ENCODE measurements around the gene DPP6. TPM values are rescaled to one million over a fixed set of nuclear protein-coding genes. Genes with fewer than 3 reads are reported as not detected.

The DPP6 gene
- total RNA-seq, 3 donors from 2014 or later: 0.59 to 0.98 TPM; not detected in 1

DNA sequence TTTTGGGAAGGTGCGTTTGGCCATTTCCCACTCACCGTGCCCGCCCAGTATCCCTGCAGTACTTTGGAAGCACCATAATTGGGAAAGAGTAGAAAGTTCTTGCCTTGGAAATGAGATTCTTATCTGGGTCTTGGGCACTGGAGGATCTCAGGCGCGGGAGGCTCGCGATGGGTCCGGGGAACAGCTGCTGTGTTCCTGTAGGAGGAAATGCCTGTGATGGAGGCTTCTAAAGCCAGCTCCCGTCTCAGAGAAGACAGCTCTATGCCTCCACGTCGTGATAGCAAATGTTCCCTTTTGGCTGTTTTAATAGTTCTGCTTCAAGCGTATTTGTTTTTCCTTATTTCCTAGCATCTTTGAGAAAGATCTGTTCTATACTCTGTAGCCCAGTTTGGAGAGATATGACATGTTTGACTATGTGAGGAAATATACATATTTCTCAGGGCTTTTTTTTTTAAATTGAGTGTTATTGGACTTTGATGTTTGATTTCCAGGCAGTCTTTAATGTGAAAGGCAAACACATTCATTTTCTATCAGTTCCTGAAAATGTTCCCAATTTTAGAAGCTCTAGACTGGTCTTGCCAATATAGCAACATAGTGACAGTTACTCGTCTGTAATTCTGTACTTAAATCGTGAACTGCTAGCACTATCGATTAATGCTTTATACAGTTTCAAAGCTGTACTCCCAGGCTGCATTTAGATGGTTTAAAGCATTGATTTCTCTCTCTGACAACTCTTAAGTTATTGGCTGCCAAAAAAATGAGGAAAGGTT, 280.8 kb downstream of the DPP6 start:
- Histone ChIP-seq H3K27ac (no peak overlapping the region), H3K36me3 (no peaks in the 10 kb centered on the region), H3K27me3 (no peaks in the 10 kb centered on the region), H3K4me1 (no peaks in the 10 kb centered on the region), H3K4me3 (no peak overlapping the region), H3K9me3 (no peaks in the 10 kb centered on the region)
- intact Hi-C loops (cut with DNase I; ENCODE audit: low total_unique reads): no loop called here
- no peak for DNase-seq (ENCODE audit: low spot score in 2 of 2)
- TF ChIP-seq POLR2AphosphoS5 (IDR thresholded peaks at IDR 0.05): no peak
- TF ChIP-seq POLR2A (IDR thresholded peaks at IDR 0.05): no peak
- TF ChIP-seq, protein P1, sequence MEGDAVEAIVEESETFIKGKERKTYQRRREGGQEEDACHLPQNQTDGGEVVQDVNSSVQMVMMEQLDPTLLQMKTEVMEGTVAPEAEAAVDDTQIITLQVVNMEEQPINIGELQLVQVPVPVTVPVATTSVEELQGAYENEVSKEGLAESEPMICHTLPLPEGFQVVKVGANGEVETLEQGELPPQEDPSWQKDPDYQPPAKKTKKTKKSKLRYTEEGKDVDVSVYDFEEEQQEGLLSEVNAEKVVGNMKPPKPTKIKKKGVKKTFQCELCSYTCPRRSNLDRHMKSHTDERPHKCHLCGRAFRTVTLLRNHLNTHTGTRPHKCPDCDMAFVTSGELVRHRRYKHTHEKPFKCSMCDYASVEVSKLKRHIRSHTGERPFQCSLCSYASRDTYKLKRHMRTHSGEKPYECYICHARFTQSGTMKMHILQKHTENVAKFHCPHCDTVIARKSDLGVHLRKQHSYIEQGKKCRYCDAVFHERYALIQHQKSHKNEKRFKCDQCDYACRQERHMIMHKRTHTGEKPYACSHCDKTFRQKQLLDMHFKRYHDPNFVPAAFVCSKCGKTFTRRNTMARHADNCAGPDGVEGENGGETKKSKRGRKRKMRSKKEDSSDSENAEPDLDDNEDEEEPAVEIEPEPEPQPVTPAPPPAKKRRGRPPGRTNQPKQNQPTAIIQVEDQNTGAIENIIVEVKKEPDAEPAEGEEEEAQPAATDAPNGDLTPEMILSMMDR (IDR thresholded peaks at IDR 0.05): no peak

DNA sequence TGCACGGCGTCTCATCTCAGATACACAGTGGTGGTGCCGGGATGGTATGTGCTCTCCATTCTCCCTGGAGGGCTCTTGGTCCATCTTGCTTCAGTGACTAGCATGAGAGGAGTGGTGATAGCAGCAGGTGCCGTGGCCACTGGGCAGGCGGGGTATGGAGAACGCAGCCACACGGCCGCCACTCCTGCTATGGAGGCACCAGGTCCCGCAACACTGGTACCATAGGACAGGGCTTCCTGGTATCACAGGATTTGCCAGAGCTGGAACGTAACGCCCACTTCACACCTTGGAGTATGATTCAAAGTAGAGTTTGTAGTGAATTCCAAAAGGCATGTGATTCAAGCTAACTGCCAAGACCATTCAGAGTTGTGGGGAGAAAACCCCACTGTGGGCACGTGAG, 284.1 kb downstream of the DPP6 start:
- TF ChIP-seq POLR2A (IDR thresholded peaks at IDR 0.05) (no peak), POLR2AphosphoS5 (IDR thresholded peaks at IDR 0.05) (no peak)
- TF ChIP-seq, protein P1 (IDR thresholded peaks at IDR 0.05): no peak
- DNase-seq (ENCODE audit: low spot score in 2 of 2): no peak
- intact Hi-C loops (cut with DNase I; ENCODE audit: low total_unique reads): no loop called here
- Histone ChIP-seq H3K27ac (no peak overlapping the region), H3K4me3 (no peak overlapping the region), H3K36me3 (no peaks in the 10 kb centered on the region), H3K9me3 (no peaks in the 10 kb centered on the region), H3K4me1 (no peaks in the 10 kb centered on the region), H3K27me3 (no peaks in the 10 kb centered on the region)

DNA sequence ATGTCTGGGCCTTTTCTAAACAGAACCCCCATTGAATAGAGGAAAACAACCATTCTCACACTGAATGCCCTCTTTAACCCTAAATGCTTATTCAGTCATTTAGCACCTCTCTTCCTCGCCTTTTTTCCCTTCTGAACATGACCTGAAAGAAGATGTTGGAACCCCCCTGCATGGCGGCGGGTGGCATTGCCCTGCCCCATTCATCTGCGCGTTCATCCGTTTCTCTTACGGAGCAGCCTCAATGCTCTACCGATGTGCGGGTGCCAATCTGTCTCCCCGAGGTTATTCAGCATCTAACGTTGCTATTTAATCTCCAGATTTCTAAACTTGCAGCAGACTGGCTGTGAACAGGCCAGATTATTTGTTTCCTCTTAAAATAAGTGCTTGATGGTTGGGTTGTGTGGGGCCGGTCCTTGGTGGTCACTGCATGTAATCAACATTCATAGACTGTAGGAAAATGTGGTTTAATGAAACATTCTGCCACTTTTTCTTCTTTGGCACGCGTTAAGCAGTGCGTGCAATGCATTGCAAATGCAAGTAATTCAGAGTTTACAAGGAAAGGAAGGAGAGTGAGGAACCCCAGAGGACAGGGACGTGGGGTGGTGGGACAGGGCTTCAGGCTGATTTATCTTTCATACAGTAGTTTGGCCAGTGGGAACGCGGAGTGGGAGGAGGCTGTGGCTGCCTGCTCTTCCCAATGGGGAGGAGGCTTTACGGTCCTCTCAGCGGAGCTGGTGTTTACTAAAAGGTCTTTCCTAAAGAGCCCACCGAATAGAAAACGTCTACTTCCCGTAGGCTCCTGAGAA, 286.7 kb downstream of the DPP6 start:
- no peak overlapping the region for H3K4me3 ChIP-seq
- no peak overlapping the region for H3K27ac ChIP-seq
- no peaks in the 10 kb centered on the region for H3K27me3 ChIP-seq
- intact Hi-C loops (cut with DNase I; ENCODE audit: low total_unique reads): no loop called here
- no peaks in the 10 kb centered on the region for H3K9me3 ChIP-seq
- no peak for DNase-seq (ENCODE audit: low spot score in 2 of 2)
- no peaks in the 10 kb centered on the region for H3K36me3 ChIP-seq
- H3K4me1 ChIP-seq: no peaks in the 10 kb centered on the region
- TF ChIP-seq, protein P1 (IDR thresholded peaks at IDR 0.05): no peak
- TF ChIP-seq POLR2A (IDR thresholded peaks at IDR 0.05): no peak
- no peak for TF ChIP-seq POLR2AphosphoS5 (IDR thresholded peaks at IDR 0.05)

DNA sequence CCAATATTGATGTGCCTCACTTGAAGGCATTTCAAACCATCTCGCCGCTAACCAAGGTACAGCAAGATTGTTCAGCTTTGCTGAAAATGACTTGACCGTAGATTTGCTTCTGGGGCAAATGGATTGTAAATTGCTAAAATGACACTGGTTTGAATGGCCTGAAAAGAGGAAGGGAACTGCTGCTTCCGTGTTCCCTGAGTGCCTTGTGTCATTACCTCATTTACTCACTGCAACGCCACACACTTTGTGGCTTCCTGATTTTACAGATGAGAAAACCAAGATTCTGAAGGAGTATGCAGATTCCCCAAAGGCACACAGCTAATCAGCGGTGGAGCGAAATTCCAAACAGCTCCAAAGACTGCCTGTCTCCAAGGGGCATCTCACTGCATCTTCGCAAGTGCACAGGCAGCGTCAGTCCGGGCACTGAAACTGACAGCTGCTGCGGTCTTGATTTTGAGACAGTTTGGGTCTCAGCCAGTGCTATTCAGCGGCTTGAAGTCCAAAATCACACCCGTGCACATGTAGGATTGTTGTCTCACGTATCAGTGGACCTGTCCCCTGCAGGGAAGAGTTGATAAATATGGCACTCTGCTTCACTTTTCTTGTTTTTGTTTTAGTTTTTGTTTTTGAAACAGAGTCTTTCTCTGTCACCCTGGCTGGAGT, 290.9 kb downstream of the DPP6 start:
- Histone ChIP-seq H3K27me3 (no peaks in the 10 kb centered on the region), H3K4me1 (no peaks in the 10 kb centered on the region), H3K36me3 (no peaks in the 10 kb centered on the region), H3K27ac (no peak overlapping the region), H3K9me3 (no peaks in the 10 kb centered on the region), H3K4me3 (no peak overlapping the region)
- no peak for DNase-seq (ENCODE audit: low spot score in 2 of 2)
- no peak for TF ChIP-seq POLR2AphosphoS5 (IDR thresholded peaks at IDR 0.05)
- TF ChIP-seq, protein P1 (IDR thresholded peaks at IDR 0.05): no peak
- no peak for TF ChIP-seq POLR2A (IDR thresholded peaks at IDR 0.05)
- intact Hi-C loops (cut with DNase I; ENCODE audit: low total_unique reads): loop anchor here (5.0 kb wide), 1 partner anchor 1059 kb away; no protein-coding TSS in a partner anchor
